Keratinocyte (primary cell): ENCODE results near the gene HSD11B2. TPM values are rescaled to one million over a fixed set of nuclear protein-coding genes. Genes with fewer than 3 reads are reported as not detected.
A peak's percentile ranks its signal among the peaks of the same experiment; 100 is the strongest.

Source experiments
- DNase-seq: peaks from one replicate; pipeline ENCODE4 v3.0.0-alpha.2; 2011; ENCODE audit warnings: low read depth, missing footprints, low spot score
- FAIRE-seq: peaks from 2 replicates; lab custom pipeline; 2011; peaks lifted over from hg19 to GRCh38; lab: Jason Lieb, UNC
- H2AFZ ChIP-seq: 2 replicates; pipeline ENCODE4 v1.6.0; 2012; ENCODE audit warnings: low read length, control low read depth, inconsistent platforms; ENCODE audit not compliant: control insufficient read depth
- H3K27ac ChIP-seq: 2 replicates; pipeline ENCODE4 v1.5.1; 2011; ENCODE audit warnings: low read length; ENCODE audit not compliant: control insufficient read depth, insufficient read depth
- H3K27me3 ChIP-seq: 3 replicates; pipeline ENCODE4 v1.6.0; 2011; ENCODE audit warnings: low read length; ENCODE audit not compliant: control insufficient read depth, insufficient read depth; ENCODE audit errors: extremely low read depth
- H3K36me3 ChIP-seq, 2 experiments: 2 replicates in 1 of 2; 3 replicates in 1 of 2; pipeline ENCODE4 v1.5.1; 2011; ENCODE audit warnings: low read length in 2 of 2, mild to moderate bottlenecking in 1 of 2; ENCODE audit not compliant: control insufficient read depth in 2 of 2, insufficient read depth in 2 of 2; ENCODE audit errors: extremely low read depth in 1 of 2
- H3K4me1 ChIP-seq: 3 replicates; pipeline ENCODE4 v1.5.1; 2011; ENCODE audit warnings: low read length; ENCODE audit not compliant: control insufficient read depth, insufficient read depth; ENCODE audit errors: extremely low read depth
- H3K4me2 ChIP-seq: 3 replicates; pipeline ENCODE4 v1.6.0; 2011; ENCODE audit warnings: low read depth, low read length; ENCODE audit not compliant: control insufficient read depth, insufficient read depth; ENCODE audit errors: extremely low read depth
- H3K4me3 ChIP-seq, 3 experiments: fragments of 200-600 bp in 1 of 3; sonication (generic) in 1 of 3; 2 replicates in 2 of 3; 3 replicates in 1 of 3; pipeline ENCODE4 v1.5.1; 2011 to 2016; ENCODE audit warnings: low read length in 3 of 3, mild to moderate bottlenecking in 3 of 3, control low read depth in 2 of 3, inconsistent platforms in 1 of 3, low read depth in 1 of 3, mixed read lengths in 1 of 3, mixed run types in 1 of 3, moderate library complexity in 1 of 3; ENCODE audit not compliant: control insufficient read depth in 2 of 3, insufficient read depth in 2 of 3; ENCODE audit errors: extremely low read depth in 1 of 3
- H3K79me2 ChIP-seq: 2 replicates; pipeline ENCODE4 v1.6.0; 2012; ENCODE audit warnings: low read length; ENCODE audit not compliant: control insufficient read depth, insufficient read depth
- H3K9ac ChIP-seq: 3 replicates; pipeline ENCODE4 v1.6.0; 2011; ENCODE audit warnings: low read length; ENCODE audit not compliant: control insufficient read depth, insufficient read depth; ENCODE audit errors: extremely low read depth
- H3K9me1 ChIP-seq: 3 replicates; pipeline ENCODE4 v1.6.0; 2011; ENCODE audit warnings: low read length; ENCODE audit not compliant: control insufficient read depth, insufficient read depth; ENCODE audit errors: extremely low read depth
- H3K9me3 ChIP-seq: 2 replicates; pipeline ENCODE4 v1.5.1; 2012; ENCODE audit warnings: low read depth, low read length; ENCODE audit not compliant: control insufficient read depth
- H4K20me1 ChIP-seq: 3 replicates; pipeline ENCODE4 v1.6.0; 2011; ENCODE audit warnings: low read length; ENCODE audit not compliant: control insufficient read depth, insufficient read depth; ENCODE audit errors: extremely low read depth
- CTCF ChIP-seq, 3 experiments: IDR thresholded peaks in 1 of 3; conservative IDR thresholded peaks in 1 of 3; optimal IDR thresholded peaks in 1 of 3; 2 replicates in 2 of 3; 3 replicates in 1 of 3; pipeline versions ENCODE3 to v1.5.1; 2011; ENCODE audit warnings: low read length in 3 of 3, mild to moderate bottlenecking in 3 of 3, moderate library complexity in 2 of 3, control low read depth in 1 of 3, inconsistent platforms in 1 of 3; ENCODE audit not compliant: insufficient read depth in 2 of 3; ENCODE audit errors: extremely low read depth in 1 of 3
- EZH2 ChIP-seq: IDR thresholded peaks from one replicate; pipeline ENCODE4 v1.6.1; 2012; ENCODE audit warnings: inconsistent platforms, mild to moderate bottlenecking, low read length, moderate library complexity
- dilution Hi-C: fragments of 300-500 bp; cut with MboI; formaldehyde crosslinking; loops from one replicate; pipeline ENCODE4 v1.7.0; 2020; ENCODE audit warnings: low sequenced_read_pairs; ENCODE audit not compliant: extremely low pct_ligation_motif_present
- polyA plus RNA-seq, 5 experiments: library from polyadenylated mRNA; depleted of rRNA in 3 of 5; stranded (reverse) in 3 of 5; stranded (forward) in 1 of 5; unstranded in 1 of 5; fragments of >200 nt; gene quantifications; 1 replicate in 1 of 5; 2 replicates in 3 of 5; 3 replicates in 1 of 5; pipeline versions ENCODE4 v1.2.1 to v1.2.3, GENCODE V29; 2011 to 2012; ENCODE audit warnings: missing spikeins in 2 of 5, low read depth in 1 of 5, low replicate concordance in 1 of 5

The HSD11B2 gene
- polyA plus RNA-seq, 1 donor (not counting 4 experiments of a cell fraction or from before 2014, with no cell fraction given), result 0.93 TPM

DNA sequence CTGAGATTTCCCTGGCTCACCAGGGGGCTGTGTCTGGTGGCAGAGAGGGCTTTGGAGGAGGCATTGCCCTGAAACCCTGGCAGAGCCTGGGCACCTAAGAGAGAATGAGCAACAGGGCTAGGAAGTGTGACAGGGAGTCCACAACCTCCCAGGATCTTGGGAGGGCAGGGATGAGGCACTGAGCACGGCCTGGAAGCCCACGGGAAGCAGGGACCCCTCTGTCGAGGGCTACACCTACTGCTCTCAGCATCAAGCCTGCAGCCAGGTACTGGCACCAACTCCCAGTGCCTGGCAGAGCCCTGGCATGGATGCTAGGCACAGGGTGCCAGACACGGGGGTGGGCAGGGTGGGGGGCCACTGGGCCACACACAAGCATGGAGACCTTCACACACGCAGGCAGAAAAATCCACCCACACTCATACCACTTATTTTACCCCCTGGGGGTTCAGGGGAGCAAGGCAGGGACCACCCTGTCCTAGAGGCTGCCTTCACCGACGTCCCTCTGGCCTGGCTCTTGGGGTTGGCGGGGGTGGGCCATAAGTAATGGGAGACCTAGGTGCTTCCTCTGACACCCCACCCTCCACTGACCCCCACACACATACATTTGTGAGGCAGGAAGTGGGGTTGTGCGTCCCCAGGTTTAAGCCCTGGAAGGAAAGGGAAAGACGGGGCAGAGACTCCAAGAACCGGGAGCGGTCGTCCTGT is 970 bp upstream of the HSD11B2 start:
- H2AFZ ChIP-seq, result peak overlapping the region; percentile 71
- FAIRE-seq (no peak), DNase-seq (no peak)
- peak overlapping the region; percentile 27 to 57 (median 55) for H3K4me3 ChIP-seq
- H3K9ac ChIP-seq, result peak overlapping the region; percentile 37
- peak overlapping the region; percentile 78 for H3K4me2 ChIP-seq
- no peaks in the 10 kb centered on the region for H3K36me3 ChIP-seq
- TF ChIP-seq EZH2 (peak; percentile 77), CTCF (optimal IDR thresholded peaks at IDR 0.05 in 1 of 3, IDR thresholded peaks at IDR 0.05 in 1 of 3, conservative IDR thresholded peaks at IDR 0.05 in 1 of 3; ENCODE audit: extremely low read depth in 1 of 3, insufficient read depth in 2 of 3, low read length in 3 of 3) (no peak)
- H4K20me1 ChIP-seq, result peaks cover 7% of the 10 kb centered on the region
- no peaks in the 10 kb centered on the region for H3K79me2 ChIP-seq
- H3K4me1 ChIP-seq, result peaks cover 12% of the 10 kb centered on the region
- dilution Hi-C loops, result no loop called here
- H3K27me3 ChIP-seq, result peaks cover 25% of the 10 kb centered on the region
- H3K9me3 ChIP-seq, result no peaks in the 10 kb centered on the region
- H3K9me1 ChIP-seq, result no peaks in the 10 kb centered on the region
- H3K27ac ChIP-seq, result no peak overlapping the region

DNA sequence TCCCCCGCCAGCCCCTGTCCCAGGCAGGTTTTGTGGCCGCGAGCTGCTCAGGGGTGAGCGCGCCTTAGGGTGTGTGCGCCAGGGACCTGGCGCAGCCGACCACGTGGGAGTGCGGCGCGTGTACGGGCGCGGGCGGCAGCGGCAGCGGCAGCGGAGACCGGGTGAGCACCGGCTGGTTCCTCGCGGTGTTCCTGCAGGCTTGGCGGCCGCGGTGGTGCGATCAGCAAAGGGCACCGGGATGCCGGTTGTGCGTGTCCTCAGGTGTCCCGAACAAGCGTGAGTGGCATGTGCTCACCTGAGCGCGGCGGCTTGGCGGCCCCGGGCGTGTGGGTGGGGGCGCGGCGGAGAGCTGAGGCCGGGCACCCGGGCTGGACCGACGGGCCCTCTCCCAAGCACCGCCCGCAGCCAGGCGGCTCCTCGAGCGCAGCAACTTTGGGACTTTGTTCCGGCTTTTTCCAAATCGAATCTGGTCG is 381 bp upstream of the HSD11B2 start:
- no peak for FAIRE-seq
- Histone ChIP-seq H2AFZ (peak overlapping the region; percentile 71), H3K9me3 (no peaks in the 10 kb centered on the region), H3K4me1 (peaks cover 12% of the 10 kb centered on the region), H3K36me3 (peaks cover 0 to under 1% of the 10 kb centered on the region in 2 experiments), H3K79me2 (no peaks in the 10 kb centered on the region), H3K4me3 (peak overlapping the region; percentile 27 to 57 (median 55)), H3K27ac (no peak overlapping the region), H3K4me2 (peak overlapping the region; percentile 78), H3K9ac (peak overlapping the region; percentile 37), H4K20me1 (peaks cover 10% of the 10 kb centered on the region), H3K9me1 (no peaks in the 10 kb centered on the region), H3K27me3 (peaks cover 19% of the 10 kb centered on the region)
- dilution Hi-C loops, result no loop called here
- TF ChIP-seq EZH2 (peak; percentile 69), CTCF (optimal IDR thresholded peaks at IDR 0.05 in 1 of 3, IDR thresholded peaks at IDR 0.05 in 1 of 3, conservative IDR thresholded peaks at IDR 0.05 in 1 of 3; ENCODE audit: extremely low read depth in 1 of 3, insufficient read depth in 2 of 3, low read length in 3 of 3) (no peak)
- no peak for DNase-seq
